ENCODE data around the gene TULP4. TPM values are rescaled to one million over a fixed set of nuclear protein-coding genes. Genes with fewer than 3 reads are reported as not detected.
"Not testable (repeated sequence)": the region's sequence is repeated elsewhere in the genome, so short reads cannot be mapped to it uniquely, and the experiment has no call there.

The TULP4 gene
- total RNA-seq, 1 donor from 2014 or later = 119 TPM

DNA sequence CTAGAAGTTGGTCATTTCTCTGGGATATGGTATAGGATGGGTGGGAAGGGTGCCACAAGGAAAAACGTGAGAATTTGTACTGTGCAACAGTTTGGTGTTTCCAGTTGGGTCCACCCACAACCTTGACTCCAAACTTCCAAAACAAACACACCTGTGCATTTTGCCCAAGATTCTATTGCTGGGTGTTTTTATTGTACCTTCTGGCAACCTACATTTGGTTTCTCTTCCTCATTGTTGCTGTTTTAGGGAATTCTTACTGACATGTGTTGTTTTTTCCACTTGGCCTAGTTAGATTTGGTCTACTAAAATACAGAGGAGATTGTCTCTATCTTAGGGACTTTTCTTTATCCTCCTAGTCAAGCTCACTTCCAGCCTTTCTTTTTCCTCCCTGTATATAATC, 16.7 kb downstream of the TULP4 start:
- no peak for DNase-seq (ENCODE audit: low spot score)

DNA sequence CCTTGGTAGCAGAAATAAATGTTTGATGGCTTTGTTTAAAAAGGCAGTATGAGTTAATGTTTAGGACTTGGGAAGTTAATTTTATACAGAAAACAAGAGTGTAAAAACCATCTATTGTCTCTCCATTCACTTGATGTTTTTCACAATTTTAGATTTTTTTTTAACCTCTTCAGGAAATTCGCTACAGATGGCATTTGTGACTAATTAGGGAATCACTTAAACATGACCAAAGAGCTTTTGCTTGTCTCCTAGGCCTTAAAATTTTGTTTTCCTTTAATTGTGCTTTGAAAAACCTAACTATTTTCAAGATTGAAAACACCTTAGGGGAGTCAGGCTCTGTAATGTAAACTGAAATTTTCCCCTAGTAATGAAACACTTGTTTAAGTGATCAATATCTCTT, 17.3 kb downstream of the TULP4 start:
- no peak for DNase-seq (ENCODE audit: low spot score)

DNA sequence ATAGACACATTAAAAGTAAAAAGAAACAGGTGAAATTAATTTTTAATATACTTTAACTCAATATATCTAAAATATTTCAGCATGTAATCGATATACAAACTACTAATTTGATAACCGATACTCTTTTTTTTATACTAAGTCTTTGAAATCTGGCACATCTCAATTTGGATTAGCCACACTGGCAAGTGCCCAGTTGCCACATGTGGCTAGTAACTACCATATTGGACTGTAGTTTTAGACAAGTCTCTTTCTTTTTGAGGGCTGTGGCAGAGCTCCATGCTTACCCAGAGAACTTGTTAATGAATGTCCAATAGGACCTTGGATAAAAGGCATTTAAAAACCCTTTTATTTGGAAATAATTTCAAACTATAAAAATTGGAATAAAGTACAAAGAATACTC, 17.8 kb downstream of the TULP4 start:
- no peak for DNase-seq (ENCODE audit: low spot score)

DNA sequence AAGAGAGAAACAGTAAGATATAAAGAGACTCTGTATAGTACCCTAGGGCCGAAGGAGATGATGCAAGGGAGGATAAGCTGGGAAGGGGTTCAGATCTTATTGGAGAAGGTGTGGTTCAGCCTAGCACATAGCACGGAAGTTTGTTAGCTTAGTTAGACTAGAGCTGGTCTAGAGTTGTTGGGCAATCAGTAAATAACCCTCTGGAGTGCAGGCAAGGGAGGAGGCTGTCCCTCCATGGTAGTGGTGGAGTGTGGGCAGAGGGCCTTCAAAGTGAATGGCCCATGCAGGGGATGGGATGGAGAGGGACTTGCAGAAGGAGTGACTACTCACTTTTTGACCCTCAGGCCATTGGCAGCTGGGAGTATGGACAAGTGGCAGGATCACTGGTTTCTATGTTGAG, 20.0 kb downstream of the TULP4 start:
- DNase-seq (ENCODE audit: low spot score) = no peak

DNA sequence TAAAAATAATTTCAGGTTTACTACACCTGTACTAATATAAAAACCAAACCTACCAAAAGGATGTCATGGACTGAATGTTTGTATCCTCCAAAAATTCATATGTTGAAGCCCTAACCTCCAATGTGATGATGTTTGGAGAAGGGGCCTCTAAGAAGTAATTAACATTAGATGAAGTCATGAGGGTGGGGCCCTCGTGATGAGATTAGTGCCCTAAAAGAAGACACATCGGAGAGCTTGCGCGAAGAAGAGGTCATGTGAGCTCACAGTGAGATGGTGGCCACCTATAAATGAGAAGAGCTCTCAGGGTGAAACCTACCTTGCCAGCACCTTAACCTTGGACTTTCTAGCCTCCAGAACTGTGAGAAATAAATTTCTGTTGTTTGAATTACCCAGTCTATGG, 20.8 kb downstream of the TULP4 start:
- no peak for DNase-seq (ENCODE audit: low spot score)

DNA sequence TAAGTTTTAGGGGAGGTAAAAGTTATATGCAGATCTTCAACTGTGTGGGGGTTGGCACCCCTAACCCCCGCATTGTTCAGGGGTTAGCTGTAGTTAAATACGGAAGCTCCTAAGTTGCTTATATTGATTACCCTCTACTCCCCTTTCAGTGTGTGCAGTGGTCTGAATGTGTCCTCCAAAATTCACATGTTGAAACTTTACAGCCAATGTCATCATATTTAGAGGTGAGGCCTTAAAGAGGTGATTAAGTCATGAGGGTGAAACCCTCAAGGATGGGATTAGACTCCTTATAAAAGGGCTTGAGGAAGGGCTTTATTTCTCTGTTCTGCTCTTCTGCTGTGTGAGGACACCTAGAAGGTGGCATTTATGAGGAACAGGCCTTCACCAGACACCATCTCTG, 22.3 kb downstream of the TULP4 start:
- no peak for DNase-seq (ENCODE audit: low spot score)

DNA sequence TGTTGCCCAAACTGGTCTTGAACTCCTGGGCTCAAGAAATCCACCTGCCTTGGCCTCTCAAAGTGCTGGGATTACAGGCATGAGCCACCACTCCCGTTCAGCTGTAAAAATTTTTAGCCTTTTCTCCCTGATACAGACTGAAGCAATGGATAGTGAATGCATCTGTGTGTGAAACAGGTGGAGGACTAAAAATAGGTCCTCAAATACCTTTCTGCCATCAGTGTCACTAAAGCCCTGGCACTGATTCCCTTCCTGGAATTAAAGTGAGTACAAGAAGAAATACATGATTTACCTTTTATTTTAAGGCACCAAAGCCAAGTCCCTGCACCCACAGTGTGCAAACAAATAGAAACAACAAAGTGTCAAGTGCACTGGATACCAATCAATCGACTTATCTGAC, 25.1 kb downstream of the TULP4 start:
- DNase-seq (ENCODE audit: low spot score) = no peak

DNA sequence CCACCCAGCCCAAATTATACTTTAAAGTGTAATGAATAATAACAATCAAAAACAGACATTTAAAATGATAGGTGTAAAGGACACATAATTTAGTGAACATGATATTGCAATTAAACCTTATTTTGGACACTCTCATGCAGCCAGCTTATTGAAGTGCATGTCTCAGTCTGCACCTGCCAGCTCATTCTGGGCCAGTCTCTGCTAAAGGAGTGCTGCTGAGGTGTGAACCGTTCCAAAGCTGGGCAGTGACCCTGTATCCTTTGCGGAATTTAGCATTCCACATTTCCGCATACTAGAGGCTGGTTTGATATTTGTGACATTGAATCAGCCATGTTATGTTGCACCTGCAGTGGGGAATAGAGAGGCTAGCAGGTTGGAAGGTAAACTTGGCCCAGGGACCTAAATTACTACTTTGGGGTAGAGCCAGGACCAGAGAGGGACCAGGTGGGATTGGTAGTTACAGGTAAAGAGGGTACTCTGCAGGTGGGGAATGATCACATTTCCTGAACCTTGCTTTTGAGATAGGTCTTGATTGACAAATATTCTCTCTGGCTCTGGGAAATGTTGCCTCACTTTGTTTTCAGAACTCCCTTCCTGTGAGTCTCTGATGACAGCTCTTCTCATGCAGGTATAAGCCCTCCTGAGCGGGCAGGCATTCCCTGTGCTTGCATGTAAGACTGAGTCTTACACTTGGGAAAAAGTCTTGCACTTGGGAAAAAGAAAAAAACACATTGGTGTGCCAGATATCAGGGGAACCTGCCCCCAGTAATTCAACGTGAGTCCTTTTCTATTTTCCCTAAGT, 26.2 kb downstream of the TULP4 start:
- no peak for DNase-seq (ENCODE audit: low spot score)

DNA sequence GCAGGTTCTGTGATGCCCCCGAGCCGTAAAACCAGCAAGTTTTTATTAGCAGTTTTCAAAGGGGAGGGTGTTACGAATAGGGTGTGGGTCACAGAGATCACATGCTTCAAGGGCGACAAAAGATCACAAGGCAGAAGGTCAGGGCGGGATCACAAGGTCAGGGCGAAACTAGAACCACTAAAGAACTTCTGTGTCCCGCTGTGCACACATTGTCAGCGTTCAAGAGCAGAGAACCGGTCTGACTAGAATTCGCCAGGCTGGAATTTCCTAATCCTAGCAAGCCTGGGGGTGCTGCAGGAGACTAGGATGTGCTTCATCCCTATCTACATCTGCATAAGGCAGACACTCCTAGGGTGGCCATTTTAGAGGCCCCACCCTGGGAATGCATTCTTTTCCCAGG, 26.9 kb downstream of the TULP4 start:
- DNase-seq (ENCODE audit: low spot score) = not testable (repeated sequence)

DNA sequence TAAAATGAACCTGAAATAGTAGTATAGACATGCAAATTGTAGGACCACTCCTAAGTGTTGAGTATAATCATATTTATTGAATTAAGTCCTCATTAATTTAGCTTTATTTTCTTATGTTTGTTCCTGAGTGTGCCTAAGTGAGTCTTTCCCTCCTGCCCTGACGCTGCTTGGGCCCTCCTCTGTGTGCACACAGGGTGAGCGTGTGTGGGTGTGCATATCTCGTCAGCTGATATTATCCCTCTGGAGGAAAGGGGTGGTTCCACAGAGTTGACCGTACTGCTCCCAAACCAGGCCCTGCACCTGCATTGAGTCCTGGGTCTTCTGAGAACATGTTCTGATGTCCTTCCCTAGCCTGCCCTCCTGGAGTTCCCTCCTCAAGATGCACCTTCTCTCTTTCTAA, 28.0 kb downstream of the TULP4 start:
- no peak for DNase-seq (ENCODE audit: low spot score)

DNA sequence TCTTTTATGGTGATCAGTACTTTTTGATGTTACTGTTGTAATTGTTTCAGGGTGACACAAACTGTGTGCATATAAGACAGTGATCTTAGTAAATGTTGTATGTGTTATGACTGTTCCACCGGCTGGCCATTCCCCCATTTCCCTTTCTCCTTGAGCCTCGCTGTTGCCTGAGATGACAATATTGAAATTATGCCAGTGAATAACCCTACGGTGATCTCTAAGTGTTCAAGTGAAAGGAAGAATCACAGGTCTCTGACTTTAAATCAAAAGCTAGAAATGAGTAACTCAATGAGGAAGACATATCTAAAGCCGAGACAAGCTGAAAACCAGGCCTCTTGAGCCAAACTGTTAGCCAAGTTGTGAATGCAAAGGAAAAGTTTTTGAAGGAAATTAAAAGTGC, 32.3 kb downstream of the TULP4 start:
- DNase-seq (ENCODE audit: low spot score) = no peak

DNA sequence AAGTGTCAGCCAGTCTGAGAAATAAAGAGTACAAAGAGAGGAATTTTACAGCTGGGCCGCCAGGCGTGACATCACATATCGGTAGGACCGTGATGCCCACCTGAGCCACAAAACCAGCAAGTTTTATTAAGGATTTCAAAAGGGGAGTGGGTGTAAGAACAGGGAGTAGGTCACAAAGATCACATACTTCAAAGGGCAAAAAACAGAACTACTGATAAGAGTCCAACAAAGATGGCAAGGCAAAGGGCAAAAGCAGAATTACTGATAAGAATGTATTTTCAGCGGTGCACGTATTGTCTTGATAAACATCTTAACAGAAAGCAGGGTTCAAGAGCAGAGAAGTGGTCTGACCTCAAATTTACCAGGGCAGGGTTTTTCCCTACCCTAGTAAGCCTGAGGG, 33.2 kb downstream of the TULP4 start:
- DNase-seq (ENCODE audit: low spot score) = not testable (repeated sequence)

DNA sequence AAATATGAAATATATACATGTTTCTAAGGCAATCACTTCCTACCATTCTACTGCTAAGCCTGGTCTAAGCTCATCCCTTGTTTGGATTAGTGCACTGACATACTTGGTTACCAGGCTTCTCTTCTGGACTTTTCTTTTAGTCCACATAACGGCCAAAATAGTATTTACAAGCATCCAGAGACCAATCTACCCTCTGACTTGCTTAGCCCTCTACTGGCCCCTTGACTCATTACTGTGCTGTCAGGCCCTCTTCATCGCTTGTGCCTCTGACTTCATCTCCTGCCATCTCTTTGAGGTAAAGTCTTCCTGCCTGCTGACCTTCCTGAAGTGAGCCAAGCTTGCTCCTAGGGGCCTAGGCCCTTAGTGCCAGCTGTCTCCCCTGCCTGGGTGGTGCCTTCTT, 35.1 kb downstream of the TULP4 start:
- no peak for DNase-seq (ENCODE audit: low spot score)

DNA sequence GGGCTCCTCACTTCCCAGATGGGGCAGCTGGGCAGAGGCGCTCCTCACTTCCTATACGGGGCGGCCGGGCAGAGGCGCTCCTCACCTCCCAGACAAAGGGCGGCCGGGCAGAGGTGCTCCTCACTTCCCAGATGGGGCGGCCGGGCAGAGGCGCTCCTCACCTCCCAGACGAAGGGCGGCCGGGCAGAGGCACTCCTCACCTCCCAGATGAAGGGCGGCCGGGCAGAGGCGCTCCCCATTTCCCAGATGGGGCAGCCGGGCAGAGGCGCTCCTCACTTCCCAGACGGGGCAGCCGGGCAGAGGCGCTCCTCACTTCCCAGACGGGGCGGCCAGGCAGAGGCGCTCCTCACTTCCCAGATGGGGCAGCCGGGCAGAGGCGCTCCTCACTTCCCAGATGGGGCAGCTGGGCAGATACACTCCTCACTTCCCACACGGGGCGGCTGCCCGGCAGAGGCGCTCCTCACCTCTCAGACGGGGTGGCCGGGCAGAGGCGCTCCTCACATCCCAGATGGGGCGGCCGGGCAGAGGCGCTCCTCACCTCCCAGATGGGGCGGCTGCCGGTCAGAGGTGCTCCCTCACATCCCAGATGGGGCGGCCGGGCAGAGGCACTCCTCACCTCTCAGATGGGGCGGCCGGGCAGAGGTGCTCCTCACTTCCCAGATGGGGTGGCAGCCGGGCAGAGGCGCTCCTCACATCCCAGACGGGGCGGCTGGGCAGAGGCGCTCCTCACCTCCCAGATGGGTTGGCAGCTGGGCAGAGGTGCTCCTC, 36.7 kb downstream of the TULP4 start:
- not testable (repeated sequence) for DNase-seq (ENCODE audit: low spot score)

DNA sequence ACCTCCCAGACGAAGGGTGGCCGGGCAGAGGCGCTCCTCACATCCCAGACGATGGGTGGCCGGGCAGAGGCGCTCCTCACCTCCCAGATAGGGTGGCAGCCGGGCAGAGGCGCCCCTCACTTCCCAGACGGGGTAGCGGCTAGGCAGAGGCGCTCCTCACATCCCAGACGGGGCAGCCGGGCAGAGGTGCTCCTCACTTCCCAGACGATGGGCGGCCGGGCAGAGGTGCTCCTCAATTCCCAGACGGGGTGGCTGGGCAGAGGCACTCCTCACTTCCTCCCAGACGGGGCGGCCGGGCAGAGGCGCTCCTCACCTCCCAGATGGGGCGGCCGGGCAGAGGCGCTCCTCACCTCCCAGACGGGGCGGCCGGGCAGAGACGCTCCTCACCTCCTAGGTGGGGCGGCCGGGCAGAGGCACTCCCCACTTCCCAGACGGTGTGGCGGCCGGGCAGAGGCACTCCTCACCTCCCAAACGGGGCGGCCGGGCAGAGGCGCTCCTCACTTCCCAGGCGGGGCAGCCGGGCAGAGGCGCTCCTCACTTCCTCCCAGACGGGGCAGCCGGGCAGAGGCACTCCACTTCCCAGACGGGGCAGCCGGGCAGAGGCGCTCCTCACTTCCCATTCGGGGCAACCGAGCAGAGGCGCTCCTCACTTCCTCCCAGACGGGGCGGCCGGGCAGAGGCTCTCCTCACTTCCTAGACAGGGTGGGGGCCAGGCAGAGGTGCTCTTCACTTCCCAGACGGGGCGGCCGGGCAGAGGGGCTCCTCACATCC, 37.4 kb downstream of the TULP4 start:
- DNase-seq (ENCODE audit: low spot score) = not testable (repeated sequence)

DNA sequence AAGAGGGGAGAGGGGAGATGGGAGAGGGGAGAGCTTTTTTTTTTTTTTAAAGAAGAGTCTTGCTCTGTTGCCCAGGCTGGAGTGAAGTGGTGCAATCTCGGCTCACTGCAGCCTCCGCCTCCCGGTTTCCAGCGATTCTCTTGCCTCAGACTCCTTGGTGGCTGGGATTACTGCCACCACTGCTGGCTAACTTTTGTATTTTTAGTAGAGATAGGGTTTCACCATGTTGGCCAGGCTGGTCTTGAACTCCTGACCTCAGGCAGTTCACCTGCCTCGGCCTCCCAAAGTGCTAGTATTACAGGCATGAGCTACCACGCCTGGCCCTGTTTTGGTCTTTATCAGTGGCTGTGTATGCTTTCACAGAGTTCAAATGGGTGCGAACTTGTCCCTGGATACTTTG, 38.5 kb downstream of the TULP4 start:
- not testable (repeated sequence) for DNase-seq (ENCODE audit: low spot score)

DNA sequence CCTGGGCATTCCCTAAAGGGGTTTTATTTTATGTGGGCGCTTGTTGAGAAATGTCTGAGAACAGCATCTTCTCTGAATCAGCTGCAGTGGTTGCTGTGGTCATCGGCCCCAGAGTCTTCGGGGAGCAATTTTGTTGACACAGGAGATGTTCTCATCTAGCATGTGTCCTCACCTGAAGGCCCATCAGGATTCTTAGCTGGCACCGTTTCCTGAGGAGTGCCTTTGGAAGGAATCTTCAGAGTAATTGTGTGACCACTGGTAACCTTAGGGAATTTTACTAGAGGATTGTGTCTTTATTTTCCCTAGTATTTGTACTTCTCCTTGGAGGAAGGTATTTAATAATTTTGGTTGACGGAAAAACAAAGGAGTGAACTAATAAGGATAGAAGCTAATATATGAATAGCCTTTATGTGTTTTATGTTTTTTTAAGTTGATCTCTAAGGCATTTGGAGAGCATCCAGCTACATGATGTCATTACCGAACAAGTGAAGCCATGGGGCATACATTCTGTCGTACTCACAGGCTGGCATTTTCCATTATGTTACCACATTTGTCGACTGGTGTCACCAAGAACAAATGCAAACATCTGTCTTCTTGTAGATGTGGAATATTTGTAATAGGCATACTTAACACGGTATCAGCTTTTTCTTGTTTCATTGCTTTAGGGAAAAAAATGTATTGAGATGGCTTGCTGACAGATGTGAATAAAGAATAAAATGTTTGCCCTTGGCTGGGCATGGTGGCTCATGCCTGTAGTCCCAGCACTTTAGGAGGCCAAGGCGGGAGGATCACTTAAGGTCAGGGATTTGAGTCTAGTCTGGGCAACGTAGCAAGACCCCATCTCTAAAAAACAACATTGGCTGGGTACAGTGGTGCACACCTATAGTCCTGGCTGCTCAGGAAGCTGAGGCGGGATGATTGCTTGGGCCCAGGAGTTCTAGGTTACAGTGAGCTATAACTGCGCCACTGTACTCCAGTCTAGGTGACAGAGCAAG, 41.9 kb downstream of the TULP4 start:
- DNase-seq (ENCODE audit: low spot score) = no peak

DNA sequence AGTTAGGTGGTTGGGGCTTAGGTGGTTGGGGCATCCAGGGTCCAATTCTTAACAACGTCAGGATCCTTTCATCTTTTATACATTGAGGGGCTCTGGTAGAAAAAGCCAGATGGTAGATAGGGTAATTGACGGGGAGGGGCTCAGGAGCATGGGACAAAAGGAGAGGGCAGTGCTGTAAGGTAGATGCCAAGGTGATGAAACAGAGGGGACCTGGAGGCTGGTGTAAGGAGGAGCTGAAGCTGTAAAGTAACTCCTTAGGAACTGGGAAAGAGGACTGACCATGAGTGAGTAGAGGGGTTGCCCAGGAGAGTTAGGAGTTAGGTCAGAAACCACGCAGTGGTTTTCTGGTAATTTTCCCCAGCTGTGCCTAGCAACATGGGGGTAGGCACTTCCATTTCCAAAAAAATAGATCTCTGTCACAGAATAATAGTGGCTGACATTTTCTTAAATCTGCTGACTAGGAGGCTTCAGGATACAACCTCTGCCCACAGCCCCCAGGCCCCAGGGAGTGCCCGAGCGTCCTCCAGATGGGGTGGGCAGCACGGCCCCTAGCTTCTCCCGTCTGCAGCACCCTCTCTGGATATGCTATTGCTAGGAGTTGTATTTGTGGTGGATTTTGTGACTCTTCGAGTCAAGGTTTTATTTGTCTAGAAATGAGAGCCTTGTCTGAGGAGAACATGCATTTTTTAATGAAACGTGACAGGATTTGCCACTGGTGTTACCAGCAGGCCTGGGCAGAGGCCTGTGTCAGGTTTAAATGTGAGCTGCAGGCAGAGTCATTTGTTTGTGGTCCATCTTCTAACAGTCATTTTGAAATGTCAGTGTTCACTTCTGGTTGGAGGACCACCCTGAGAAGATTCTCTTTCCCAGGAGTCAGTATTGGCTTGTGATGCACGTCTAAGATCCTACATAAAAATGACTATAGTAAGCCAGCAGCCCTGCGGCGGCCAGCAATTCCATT, 44.6 kb downstream of the TULP4 start:
- no peak for DNase-seq (ENCODE audit: low spot score)

DNA sequence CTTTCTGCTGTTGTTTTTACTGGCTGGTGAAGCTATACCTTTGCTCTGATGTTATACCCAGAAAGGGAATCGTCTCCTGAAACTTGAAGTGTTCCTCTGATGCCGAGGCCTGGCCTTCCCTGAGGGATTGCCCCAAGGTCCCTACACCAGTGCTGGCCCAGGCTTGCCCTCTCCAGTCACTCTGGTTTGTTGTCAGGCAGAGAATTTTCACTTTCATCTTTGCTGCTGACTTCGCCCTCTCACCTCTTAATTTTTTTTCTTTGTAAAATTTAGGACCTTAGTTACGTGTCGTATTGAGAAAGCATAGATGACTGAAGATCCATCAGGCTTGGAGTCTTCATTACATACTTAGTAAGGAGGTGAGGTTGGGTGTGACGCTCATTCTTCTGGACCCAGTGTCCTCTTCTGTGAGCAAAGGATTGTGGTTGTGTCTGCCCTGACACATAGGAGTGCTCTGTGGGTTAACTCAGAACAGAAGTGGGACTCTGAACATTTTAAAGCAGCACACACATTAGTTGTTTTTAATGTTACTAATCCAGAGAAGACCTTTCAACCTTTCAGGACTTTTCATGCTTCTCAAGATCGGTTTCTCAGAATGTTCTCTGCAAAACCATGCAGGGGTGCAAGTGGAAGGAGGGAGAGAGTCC, 45.4 kb downstream of the TULP4 start:
- DNase-seq (ENCODE audit: low spot score) = no peak
